Kidney (tissue), 14 donors: ENCODE data around the gene SCN11A. TPM values are rescaled to one million over a fixed set of nuclear protein-coding genes. Genes with fewer than 3 reads are reported as not detected.

Source experiments
- DNase-seq, 5 donors: peaks; one replicate each; pipeline ENCODE4 v3.0.0-alpha.2; 2013 to 2020
- FAIRE-seq: peaks from 2 replicates; lab custom pipeline; 2012; peaks lifted over from hg19 to GRCh38; lab: Jason Lieb, UNC
- H3K27ac ChIP-seq, 2 donors: one replicate each; pipeline ENCODE4 v1.7.0; 2013; ENCODE audit warnings: low read depth in 2 of 2, low read length in 2 of 2, inconsistent platforms in 1 of 2
- H3K27me3 ChIP-seq: one replicate; pipeline ENCODE4 v1.7.1; 2013; ENCODE audit warnings: low read length, inconsistent platforms; ENCODE audit not compliant: control insufficient read depth, insufficient read depth
- H3K36me3 ChIP-seq, 3 donors: one replicate each; pipeline versions ENCODE4 v1.7.0 to v1.7.1; 2013; ENCODE audit warnings: low read length in 3 of 3, control low read depth in 1 of 3, inconsistent platforms in 1 of 3; ENCODE audit not compliant: insufficient read depth in 3 of 3, control insufficient read depth in 2 of 3
- H3K4me1 ChIP-seq, 3 donors: one replicate each; pipeline versions ENCODE4 v1.7.0 to v1.7.1; 2013; ENCODE audit warnings: low read length in 3 of 3, inconsistent platforms in 1 of 3, low read depth in 1 of 3; ENCODE audit not compliant: control insufficient read depth in 2 of 3, insufficient read depth in 2 of 3
- H3K4me3 ChIP-seq, 3 donors: one replicate each; pipeline versions ENCODE4 v1.7.0 to v1.8.1; 2013; ENCODE audit warnings: low read length in 3 of 3, control low read depth in 1 of 3, inconsistent platforms in 1 of 3
- H3K9ac ChIP-seq, 3 donors: one replicate each; pipeline versions ENCODE4 v1.7.0 to v1.7.1; 2013; ENCODE audit warnings: low read length in 3 of 3, control low read depth in 1 of 3, inconsistent platforms in 1 of 3
- H3K9me3 ChIP-seq, 3 donors: one replicate each; pipeline versions ENCODE4 v1.7.0 to v1.7.1; 2013; ENCODE audit warnings: low read length in 3 of 3, control low read depth in 1 of 3, inconsistent platforms in 1 of 3; ENCODE audit not compliant: control insufficient read depth in 2 of 3, insufficient read depth in 1 of 3
- intact Hi-C: fragments of 100-400 bp; cut with DNase I; formaldehyde crosslinking; loops from one replicate; pipeline ENCODE4 v1.11.1; 2022
- polyA plus RNA-seq: library from polyadenylated mRNA; stranded (reverse); fragments of 350-450 nt; fragmentation: Illumina TruSeq; extraction: RNeasy Lipid Tissue Mini Kit (QIAGEN cat#74804); gene quantifications from one replicate; pipeline ENCODE4 v1.2.3, GENCODE V29; 2014; ENCODE audit warnings: low read depth, low replicate concordance; ENCODE audit not compliant: insufficient read depth
- total RNA-seq: library from RNA; stranded (reverse); fragmentation: NEBNext Ultra II Directional; extraction: Animal tissue kit (Norgen Biotek cat#: 25700); gene quantifications from one replicate; pipeline ENCODE4 v1.2.1, GENCODE V29; 2021
- TF ChIP-seq, protein P1 (sequence below): IDR thresholded peaks from 3 replicates; pipeline ENCODE4 v1.5.1; 2012; ENCODE audit warnings: mild to moderate bottlenecking, moderate library complexity, borderline replicate concordance; ENCODE audit not compliant: insufficient read depth; ENCODE audit errors: extremely low read depth
- donor health status: control.
- donor health status: control.
- donor health status: control.
- donor health status: control.
- donor health status: control.
- donor health status: DM: yes; HTN: yes; CAD: no.
- donor health status: Normal renal cell carcinoma (clear cell type).

Gene SCN11A
- total and polyA plus RNA-seq, 2 donors from 2014 or later, result 0.17 to 0.25 TPM

DNA sequence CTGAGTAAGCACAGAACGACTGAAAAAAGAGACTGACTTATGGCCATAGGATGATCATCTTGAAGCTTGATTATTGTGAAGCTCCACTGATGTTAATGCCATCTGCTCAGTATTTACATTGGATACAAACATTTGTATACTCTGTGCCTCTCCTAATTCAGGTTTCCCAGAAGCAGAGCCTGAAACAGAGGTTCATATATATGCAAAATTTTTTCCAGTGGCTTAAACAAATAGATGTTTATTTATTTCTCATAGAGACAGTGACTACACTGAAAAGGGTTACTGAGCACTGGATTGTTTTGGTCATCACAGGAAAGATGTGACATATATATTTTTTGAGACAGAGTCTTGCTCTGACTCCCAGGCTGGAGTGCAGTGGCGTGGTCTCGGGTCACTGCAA, 36.3 kb downstream of the SCN11A start:
- Histone ChIP-seq H3K27me3 (no peaks in the 10 kb centered on the region), H3K4me1 (no peaks in the 10 kb centered on the region), H3K9me3 (no peaks in the 10 kb centered on the region), H3K4me3 (no peak overlapping the region), H3K9ac (no peak overlapping the region), H3K36me3 (no peaks in the 10 kb centered on the region), H3K27ac (no peak overlapping the region)
- DNase-seq (no peak), FAIRE-seq (no peak)
- TF ChIP-seq, protein P1, sequence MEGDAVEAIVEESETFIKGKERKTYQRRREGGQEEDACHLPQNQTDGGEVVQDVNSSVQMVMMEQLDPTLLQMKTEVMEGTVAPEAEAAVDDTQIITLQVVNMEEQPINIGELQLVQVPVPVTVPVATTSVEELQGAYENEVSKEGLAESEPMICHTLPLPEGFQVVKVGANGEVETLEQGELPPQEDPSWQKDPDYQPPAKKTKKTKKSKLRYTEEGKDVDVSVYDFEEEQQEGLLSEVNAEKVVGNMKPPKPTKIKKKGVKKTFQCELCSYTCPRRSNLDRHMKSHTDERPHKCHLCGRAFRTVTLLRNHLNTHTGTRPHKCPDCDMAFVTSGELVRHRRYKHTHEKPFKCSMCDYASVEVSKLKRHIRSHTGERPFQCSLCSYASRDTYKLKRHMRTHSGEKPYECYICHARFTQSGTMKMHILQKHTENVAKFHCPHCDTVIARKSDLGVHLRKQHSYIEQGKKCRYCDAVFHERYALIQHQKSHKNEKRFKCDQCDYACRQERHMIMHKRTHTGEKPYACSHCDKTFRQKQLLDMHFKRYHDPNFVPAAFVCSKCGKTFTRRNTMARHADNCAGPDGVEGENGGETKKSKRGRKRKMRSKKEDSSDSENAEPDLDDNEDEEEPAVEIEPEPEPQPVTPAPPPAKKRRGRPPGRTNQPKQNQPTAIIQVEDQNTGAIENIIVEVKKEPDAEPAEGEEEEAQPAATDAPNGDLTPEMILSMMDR, result no peak
- intact Hi-C loops, result no loop called here

DNA sequence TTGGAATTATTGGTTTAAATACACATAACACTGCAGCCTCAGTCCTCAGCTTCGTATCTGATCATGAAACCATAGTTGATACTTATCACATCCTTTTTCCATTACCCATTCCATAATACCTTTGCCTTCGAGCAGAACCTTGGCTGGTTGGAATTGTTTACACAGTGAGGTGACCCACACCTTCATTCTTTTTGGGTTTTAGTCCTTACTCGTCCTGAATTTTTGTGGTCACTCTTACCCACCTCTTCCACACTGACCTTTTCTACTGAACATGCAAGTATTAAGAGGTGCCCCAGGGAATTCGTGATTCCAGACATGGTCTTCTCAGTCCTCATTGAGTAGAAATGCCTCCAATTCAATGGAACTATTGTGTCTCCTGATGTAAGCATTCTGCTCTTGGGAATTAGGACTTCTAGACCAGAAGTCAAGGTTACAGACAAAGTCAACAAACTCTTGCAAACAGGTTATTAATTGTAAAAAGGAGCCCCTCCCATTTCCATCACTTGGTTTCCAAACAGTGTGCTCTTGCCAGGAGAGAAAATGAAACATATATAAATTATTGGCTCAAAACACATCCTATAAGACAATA, 37.7 kb downstream of the SCN11A start:
- no peak for DNase-seq
- H3K27ac ChIP-seq, result no peak overlapping the region
- H3K4me3 ChIP-seq, result no peak overlapping the region
- FAIRE-seq, result no peak
- intact Hi-C loops, result no loop called here
- no peak overlapping the region for H3K9ac ChIP-seq
- H3K36me3 ChIP-seq, result no peaks in the 10 kb centered on the region
- TF ChIP-seq, protein P1, result no peak
- H3K9me3 ChIP-seq, result no peaks in the 10 kb centered on the region
- no peaks in the 10 kb centered on the region for H3K27me3 ChIP-seq
- H3K4me1 ChIP-seq, result no peaks in the 10 kb centered on the region

DNA sequence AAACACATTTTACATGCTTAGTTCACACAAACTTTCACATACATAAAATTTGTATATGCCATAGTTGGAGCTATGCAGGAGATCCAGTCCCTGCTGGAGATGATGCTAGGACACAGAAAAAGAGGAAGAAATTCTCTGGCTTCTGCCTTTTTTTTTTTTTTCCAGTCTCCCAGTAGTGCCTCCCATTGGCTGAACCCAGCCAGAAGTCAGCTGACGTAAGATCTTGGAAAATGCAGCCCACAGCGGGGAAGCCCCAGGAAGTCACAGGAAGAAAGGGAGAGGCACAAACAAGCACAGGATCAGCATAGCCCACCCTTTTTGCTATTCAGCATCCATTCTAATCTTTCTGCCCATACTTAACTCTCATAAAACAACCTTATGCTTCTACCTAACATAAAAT, 38.5 kb downstream of the SCN11A start:
- H3K9ac ChIP-seq, result no peak overlapping the region
- intact Hi-C loops, result no loop called here
- no peaks in the 10 kb centered on the region for H3K27me3 ChIP-seq
- TF ChIP-seq, protein P1, result no peak
- no peaks in the 10 kb centered on the region for H3K9me3 ChIP-seq
- no peak for FAIRE-seq
- H3K36me3 ChIP-seq, result no peaks in the 10 kb centered on the region
- H3K4me3 ChIP-seq, result no peak overlapping the region
- no peak for DNase-seq
- no peak overlapping the region for H3K27ac ChIP-seq
- no peaks in the 10 kb centered on the region for H3K4me1 ChIP-seq
